Caco-2 (cell line): ENCODE results near the gene POLA1. TPM values are rescaled to one million over a fixed set of nuclear protein-coding genes. Genes with fewer than 3 reads are reported as not detected.
A peak's percentile ranks its signal among the peaks of the same experiment; 100 is the strongest.

Experiments used
- BruUV-seq: library from RNA; stranded (reverse); fragments of 400-500 nt; replicated peaks from 2 replicates; lab custom pipeline; 2021; lab: Mats Ljungman, UMichigan
- CTCF ChIA-PET: fragments of 300-600 bp; sonication (Branson Sonifier 250); formaldehyde crosslinking; loops from one replicate; lab custom pipeline; 2022; ENCODE audit warnings: antibody characterized with exemption; lab: Charles Lee
- POLR2A ChIA-PET: fragments of 300-600 bp; sonication (Branson Sonifier 250); formaldehyde crosslinking; loops from one replicate; lab custom pipeline; 2022; ENCODE audit warnings: antibody characterized with exemption; lab: Charles Lee
- DNase-seq, 2 experiments: peaks; one replicate each; pipeline versions ENCODE4 v3.0.0 to v3.0.0-alpha.2; 2020 to 2022
- H3K27me3 ChIP-seq: replicated peaks from 2 replicates; pipeline ENCODE4 v1.6.0; 2011; ENCODE audit warnings: low read length; ENCODE audit not compliant: control insufficient read depth, insufficient read depth
- H3K36me3 ChIP-seq: 2 replicates; pipeline ENCODE4 v1.5.1; 2011; ENCODE audit warnings: low read length; ENCODE audit not compliant: control insufficient read depth, insufficient read depth
- H3K4me1 ChIP-seq: fragments of 250-450 bp; sonication (Bioruptor Pico); 2 replicates; pipeline ENCODE4 v1.5.1; 2020; ENCODE audit warnings: mild to moderate bottlenecking
- H3K4me3 ChIP-seq: 2 replicates; pipeline ENCODE4 v1.5.1; 2011; ENCODE audit warnings: low read depth, mild to moderate bottlenecking, control low read depth, low read length
- H3K9me3 ChIP-seq: fragments of 250-450 bp; sonication (Bioruptor Pico); 2 replicates; pipeline ENCODE4 v1.5.1; 2020; ENCODE audit warnings: mild to moderate bottlenecking, moderate library complexity
- H3K27ac Mint-ChIP-seq: one replicate; pipeline ENCODE4 v1.8.0; 2022; ENCODE audit warnings: mixed read lengths; ENCODE audit not compliant: unreplicated experiment
- H3K27me3 Mint-ChIP-seq: one replicate; pipeline ENCODE4 v1.8.0; 2022; ENCODE audit warnings: mixed read lengths; ENCODE audit not compliant: insufficient read depth, unreplicated experiment
- H3K36me3 Mint-ChIP-seq: one replicate; pipeline ENCODE4 v1.8.0; 2022; ENCODE audit warnings: mild to moderate bottlenecking, mixed read lengths; ENCODE audit not compliant: insufficient read depth, unreplicated experiment
- H3K4me1 Mint-ChIP-seq: one replicate; pipeline ENCODE4 v1.8.0; 2022; ENCODE audit warnings: low read depth, mixed read lengths; ENCODE audit not compliant: unreplicated experiment
- H3K4me3 Mint-ChIP-seq: one replicate; pipeline ENCODE4 v1.8.0; 2022; ENCODE audit warnings: mild to moderate bottlenecking, moderate library complexity, mixed read lengths; ENCODE audit not compliant: unreplicated experiment
- H3K9me3 Mint-ChIP-seq: one replicate; pipeline ENCODE4 v1.8.0; 2022; ENCODE audit warnings: mixed read lengths; ENCODE audit not compliant: unreplicated experiment
- intact Hi-C: fragments of 100-400 bp; cut with micrococcal nuclease; formaldehyde crosslinking; loops from one replicate; pipeline ENCODE4 v1.10.0; 2022; ENCODE audit not compliant: unreplicated experiment
- total RNA-seq: library from RNA; stranded (reverse); gene quantifications from 2 replicates; pipeline ENCODE4 v1.2.3, GENCODE V29; 2022
- TF ChIP-seq, protein P1 (sequence below), 2 experiments: fragments of 200-600 bp in 1 of 2; IDR thresholded peaks; 1 replicate in 1 of 2; 2 replicates in 1 of 2; pipeline versions ENCODE4 v1.5.1 to v1.8.0; 2011 to 2022; ENCODE audit warnings: antibody characterized with exemption in 1 of 2, control low read depth in 1 of 2, inconsistent platforms in 1 of 2, low read depth in 1 of 2, low read length in 1 of 2, mild to moderate bottlenecking in 1 of 2, moderate library complexity in 1 of 2; ENCODE audit not compliant: insufficient read depth in 1 of 2, severe bottlenecking in 1 of 2, unreplicated experiment in 1 of 2

Gene POLA1
- total RNA-seq, 1 experiment from 2014 or later = 23.5 TPM

DNA sequence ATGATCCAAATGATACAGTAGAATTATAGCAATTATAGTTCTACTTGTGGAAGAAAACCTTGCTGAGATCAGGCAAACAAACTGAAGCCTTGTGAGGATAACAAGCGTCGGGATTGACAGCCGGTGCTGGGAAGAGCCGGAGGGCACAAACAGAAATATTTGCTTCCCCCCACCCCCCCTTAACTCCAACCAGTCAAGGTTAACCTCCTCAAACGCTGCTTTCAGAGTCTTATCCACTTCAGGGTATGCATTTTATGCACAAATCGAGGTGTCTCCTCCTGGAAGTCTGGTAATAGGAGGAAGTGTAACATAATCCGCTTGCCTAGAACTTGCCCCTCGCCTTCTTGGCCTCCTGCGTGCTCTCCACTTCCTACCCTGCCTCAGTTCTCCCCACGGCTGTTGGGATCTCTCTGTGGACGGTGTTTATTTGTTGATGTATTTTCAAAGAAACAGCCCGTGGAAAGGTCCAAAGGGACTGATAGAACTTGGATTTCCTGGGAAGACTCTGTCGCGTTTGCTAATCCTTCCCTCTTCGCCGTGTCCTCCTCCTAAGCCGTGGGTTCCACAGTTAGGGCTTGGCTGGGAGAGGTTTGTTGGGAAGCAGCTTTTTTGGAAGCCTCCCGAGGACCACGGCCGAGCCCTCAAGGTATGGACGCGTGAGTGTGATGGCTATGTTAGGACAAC lies 326.1 kb downstream of the POLA1 start:
- Mint-ChIP-seq H3K4me3 (peak overlapping the region; percentile 69), H3K36me3 (peaks cover 6% of the 10 kb centered on the region), H3K9me3 (no peaks in the 10 kb centered on the region), H3K4me1 (no peaks in the 10 kb centered on the region), H3K27me3 (peaks cover 32% of the 10 kb centered on the region), H3K27ac (no peak overlapping the region)
- H3K9me3 ChIP-seq = no peaks in the 10 kb centered on the region
- TF ChIP-seq, protein P1, sequence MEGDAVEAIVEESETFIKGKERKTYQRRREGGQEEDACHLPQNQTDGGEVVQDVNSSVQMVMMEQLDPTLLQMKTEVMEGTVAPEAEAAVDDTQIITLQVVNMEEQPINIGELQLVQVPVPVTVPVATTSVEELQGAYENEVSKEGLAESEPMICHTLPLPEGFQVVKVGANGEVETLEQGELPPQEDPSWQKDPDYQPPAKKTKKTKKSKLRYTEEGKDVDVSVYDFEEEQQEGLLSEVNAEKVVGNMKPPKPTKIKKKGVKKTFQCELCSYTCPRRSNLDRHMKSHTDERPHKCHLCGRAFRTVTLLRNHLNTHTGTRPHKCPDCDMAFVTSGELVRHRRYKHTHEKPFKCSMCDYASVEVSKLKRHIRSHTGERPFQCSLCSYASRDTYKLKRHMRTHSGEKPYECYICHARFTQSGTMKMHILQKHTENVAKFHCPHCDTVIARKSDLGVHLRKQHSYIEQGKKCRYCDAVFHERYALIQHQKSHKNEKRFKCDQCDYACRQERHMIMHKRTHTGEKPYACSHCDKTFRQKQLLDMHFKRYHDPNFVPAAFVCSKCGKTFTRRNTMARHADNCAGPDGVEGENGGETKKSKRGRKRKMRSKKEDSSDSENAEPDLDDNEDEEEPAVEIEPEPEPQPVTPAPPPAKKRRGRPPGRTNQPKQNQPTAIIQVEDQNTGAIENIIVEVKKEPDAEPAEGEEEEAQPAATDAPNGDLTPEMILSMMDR (IDR thresholded peaks at IDR 0.05; ENCODE audit: insufficient read depth in 1 of 2, low read depth in 1 of 2, low read length in 1 of 2, severe bottlenecking in 1 of 2, unreplicated experiment in 1 of 2) = no peak
- peak overlapping the region; percentile 35 for H3K4me3 ChIP-seq
- no peak for DNase-seq
- no peaks in the 10 kb centered on the region; the same call in 1 of the 2 replicates for H3K27me3 ChIP-seq
- CTCF ChIA-PET = interaction anchor here (0.6 to 1.6 kb wide), 4 partner anchors 17 to 261 kb away, joined by 3 to 11 read pairs (median 4); no protein-coding TSS in a partner anchor
- POLR2A ChIA-PET = no interaction called here
- no TSS peak for BruUV-seq
- no peaks in the 10 kb centered on the region for H3K4me1 ChIP-seq
- intact Hi-C loops = loop anchor here (5.0 kb wide), 1 partner anchor 122 kb away; no protein-coding TSS in a partner anchor
- no peaks in the 10 kb centered on the region for H3K36me3 ChIP-seq

DNA sequence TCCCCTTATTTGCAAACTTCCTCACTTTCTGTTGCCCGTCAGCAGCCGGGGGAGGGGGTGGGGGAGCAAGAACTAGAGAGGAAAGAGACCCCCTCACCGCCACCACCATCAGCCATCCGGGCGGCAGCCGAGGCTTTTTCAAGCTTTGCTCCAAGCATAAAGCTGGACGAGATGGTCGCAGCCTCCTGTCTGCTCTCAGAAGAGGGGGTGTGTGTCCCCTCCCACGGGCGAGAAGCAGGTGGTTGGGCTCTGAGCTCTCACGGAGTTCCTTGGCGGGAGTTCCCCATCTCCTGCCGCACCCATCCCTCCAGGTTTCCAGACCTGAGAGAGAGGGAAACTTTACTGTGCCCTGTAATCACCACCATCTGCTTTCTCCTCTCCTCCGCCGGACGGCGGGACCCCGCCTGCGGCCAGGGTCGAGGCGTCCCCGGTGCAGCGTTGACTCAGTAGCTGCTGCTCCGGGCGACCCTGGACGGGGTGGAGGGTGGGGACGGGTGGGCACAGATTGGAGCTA lies 326.7 kb downstream of the POLA1 start:
- peaks cover 6% of the 10 kb centered on the region for H3K36me3 Mint-ChIP-seq
- no peaks in the 10 kb centered on the region; the same call in 1 of the 2 replicates for H3K27me3 ChIP-seq
- no peak overlapping the region for H3K27ac Mint-ChIP-seq
- H3K4me3 ChIP-seq = peak overlapping the region; percentile 35
- ChIA-PET POLR2A (no interaction called here), CTCF (interaction anchor here (0.6 to 1.6 kb wide), 4 partner anchors 16 to 262 kb away, joined by 3 to 11 read pairs (median 4); no protein-coding TSS in a partner anchor)
- peak overlapping the region; percentile 69 for H3K4me3 Mint-ChIP-seq
- H3K9me3 Mint-ChIP-seq = no peaks in the 10 kb centered on the region
- no TSS peak for BruUV-seq
- peaks cover 34% of the 10 kb centered on the region for H3K27me3 Mint-ChIP-seq
- DNase-seq = no peak
- TF ChIP-seq, protein P1 (IDR thresholded peaks at IDR 0.05; ENCODE audit: insufficient read depth in 1 of 2, low read depth in 1 of 2, low read length in 1 of 2, severe bottlenecking in 1 of 2, unreplicated experiment in 1 of 2) = no peak
- intact Hi-C loops = loop anchor here (5.0 kb wide), 1 partner anchor 122 kb away; no protein-coding TSS in a partner anchor
- no peaks in the 10 kb centered on the region for H3K9me3 ChIP-seq
- no peaks in the 10 kb centered on the region for H3K4me1 Mint-ChIP-seq
- H3K4me1 ChIP-seq = no peaks in the 10 kb centered on the region
- no peaks in the 10 kb centered on the region for H3K36me3 ChIP-seq

DNA sequence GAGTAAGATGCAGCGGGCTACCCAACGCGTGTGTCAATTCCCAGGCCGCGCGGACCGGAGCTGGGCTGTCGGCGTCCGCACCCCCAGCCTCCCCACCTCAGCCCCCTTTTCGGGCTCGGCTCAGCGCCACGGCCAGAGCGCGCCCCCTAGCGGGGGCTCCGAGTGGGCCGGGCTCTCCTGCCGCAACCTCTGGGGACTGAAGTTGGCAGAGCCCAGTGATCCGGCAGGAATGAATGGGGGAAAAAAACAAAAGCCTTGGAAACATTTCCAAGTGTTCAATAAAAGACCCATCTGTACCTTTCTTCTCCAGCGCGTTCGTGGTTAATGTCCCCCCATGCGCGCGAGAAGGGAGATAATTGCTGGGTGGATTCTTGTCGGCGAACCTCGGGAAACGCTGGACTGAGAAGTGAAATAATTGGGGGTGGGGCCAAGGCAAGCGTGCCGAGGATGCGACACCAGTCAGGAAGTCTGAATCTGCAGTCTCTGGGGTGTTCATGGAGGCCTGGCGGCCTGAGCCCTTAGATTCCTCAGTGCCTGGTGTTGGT lies 327.3 kb downstream of the POLA1 start:
- Histone ChIP-seq H3K27me3 (no peaks in the 10 kb centered on the region; the same call in 1 of the 2 replicates), H3K4me1 (no peaks in the 10 kb centered on the region), H3K9me3 (no peaks in the 10 kb centered on the region), H3K4me3 (peak overlapping the region; percentile 35), H3K36me3 (no peaks in the 10 kb centered on the region)
- Mint-ChIP-seq H3K27ac (no peak overlapping the region), H3K36me3 (peaks cover 6% of the 10 kb centered on the region), H3K9me3 (no peaks in the 10 kb centered on the region), H3K27me3 (peaks cover 34% of the 10 kb centered on the region), H3K4me3 (peak overlapping the region; percentile 69), H3K4me1 (no peaks in the 10 kb centered on the region)
- no TSS peak for BruUV-seq
- ChIA-PET POLR2A (no interaction called here), CTCF (interaction anchor here (0.6 to 1.6 kb wide), 3 partner anchors 25 to 262 kb away, joined by 3 to 11 read pairs (median 6); no protein-coding TSS in a partner anchor)
- TF ChIP-seq, protein P1 (IDR thresholded peaks at IDR 0.05; ENCODE audit: insufficient read depth in 1 of 2, low read depth in 1 of 2, low read length in 1 of 2, severe bottlenecking in 1 of 2, unreplicated experiment in 1 of 2) = peak; percentile 60 to 79
- intact Hi-C loops = loop anchor here (1.0 to 5.0 kb wide), 3 partner anchors 121 to 269 kb away; no protein-coding TSS in a partner anchor
- DNase-seq = peak in 1 of 2 experiments; percentile 66
